ENCODE data around the gene HIVEP2.

DNA sequence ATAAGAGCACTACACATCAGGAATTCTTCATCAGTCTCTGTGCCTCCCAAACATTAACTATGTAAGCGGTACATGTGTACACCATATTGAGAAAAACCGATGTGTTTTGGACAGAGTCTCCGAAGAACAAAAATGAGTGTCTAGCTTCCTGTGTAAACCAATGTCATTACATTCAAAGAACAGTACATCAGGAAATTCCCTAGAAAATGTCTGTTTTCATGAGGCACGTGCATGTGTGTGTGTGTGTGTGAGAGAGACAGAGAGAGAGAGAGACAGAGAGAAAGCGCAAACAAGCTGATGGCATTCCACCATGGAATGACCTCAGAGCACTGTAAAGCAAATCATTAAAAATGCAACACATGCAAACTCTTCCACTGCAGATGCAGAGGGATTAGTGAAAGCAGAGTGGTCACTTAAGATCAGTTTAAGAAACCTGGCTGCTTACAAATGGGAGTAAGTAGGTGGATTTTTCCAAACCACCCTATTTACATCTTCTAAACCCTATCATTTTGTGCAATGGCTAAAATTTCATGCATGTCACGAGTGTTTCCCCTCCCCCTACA is 133.9 kb downstream of the HIVEP2 start:
- TF ChIP-seq EZH2phosphoT487 (IDR thresholded peaks at IDR 0.05; ENCODE audit: insufficient read depth, low read depth) (no peak), EZH2 (IDR thresholded peaks at IDR 0.05; ENCODE audit: insufficient read depth, poor library complexity, severe bottlenecking) (no peak)
